ENCODE results near the gene SMAD6.

- no peak for TF ChIP-seq CTCF (IDR thresholded peaks at IDR 0.05)
- TF ChIP-seq POLR2A (IDR thresholded peaks at IDR 0.05): no peak
Observed at GRCh38 chr15:66692391-66692790, 9.6 kb upstream of the SMAD6 start.
